Mammary epithelial cell (primary cell): Measurements from ENCODE around the gene CNPY3.

ENCODE experiments used
- CTCF ChIP-seq, 2 donors: IDR thresholded peaks in 1 of 2; conservative IDR thresholded peaks in 1 of 2; 2 replicates each; pipeline ENCODE4 v1.5.1; 2011 to 2012; ENCODE audit warnings: inconsistent platforms in 2 of 2, low read length in 2 of 2, mild to moderate bottlenecking in 2 of 2, control low read depth in 1 of 2, low read depth in 1 of 2; ENCODE audit not compliant: insufficient read depth in 1 of 2; ENCODE audit errors: extremely low read depth in 1 of 2
- EZH2 ChIP-seq: IDR thresholded peaks from 2 replicates; pipeline ENCODE4 v1.6.1; 2012; ENCODE audit warnings: low read length, inconsistent platforms, borderline replicate concordance

DNA sequence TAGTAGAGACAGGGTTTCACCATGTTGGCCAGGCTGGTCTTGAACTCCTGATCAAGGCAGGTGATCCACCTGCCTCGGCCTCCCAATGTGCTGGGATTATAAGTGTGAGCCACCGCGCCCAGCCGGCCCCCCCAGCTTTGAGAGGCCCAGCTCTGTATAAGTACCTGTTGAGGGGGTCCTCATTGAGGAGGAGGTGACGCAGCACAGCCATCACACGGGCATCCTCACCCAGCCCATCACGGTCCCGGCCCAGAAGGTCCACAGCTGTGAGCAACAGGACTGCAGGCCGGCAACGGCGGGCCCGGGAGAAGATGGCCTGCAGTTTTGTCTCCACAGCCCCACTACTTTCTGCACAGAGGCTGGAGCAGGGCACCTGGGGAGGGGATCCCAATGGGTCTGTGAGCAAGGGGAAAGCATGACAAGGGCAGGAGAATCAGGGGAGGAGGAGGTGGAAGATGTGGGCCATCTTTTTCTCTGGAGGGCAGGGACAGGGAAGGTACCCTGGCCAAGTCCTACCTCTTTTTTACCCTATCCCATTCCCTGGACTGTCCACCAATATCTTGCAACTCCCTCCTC lies 38.9 kb downstream of the CNPY3 start:
- no peak for TF ChIP-seq CTCF (conservative IDR thresholded peaks at IDR 0.05 in 1 of 2, IDR thresholded peaks at IDR 0.05 in 1 of 2; ENCODE audit: extremely low read depth in 1 of 2, insufficient read depth in 1 of 2, low read depth in 1 of 2, low read length in 2 of 2)
- no peak for TF ChIP-seq EZH2
